ENCODE data around the gene PDE1C. TPM values are rescaled to one million over a fixed set of nuclear protein-coding genes. Genes with fewer than 3 reads are reported as not detected.
"Not testable (repeated sequence)": the region's sequence is repeated elsewhere in the genome, so short reads cannot be mapped to it uniquely, and the experiment has no call there.

The PDE1C gene
- total RNA-seq, 5 donors from 2014 or later (not counting 1 experiment from before 2014, with no cell fraction given): not detected

DNA sequence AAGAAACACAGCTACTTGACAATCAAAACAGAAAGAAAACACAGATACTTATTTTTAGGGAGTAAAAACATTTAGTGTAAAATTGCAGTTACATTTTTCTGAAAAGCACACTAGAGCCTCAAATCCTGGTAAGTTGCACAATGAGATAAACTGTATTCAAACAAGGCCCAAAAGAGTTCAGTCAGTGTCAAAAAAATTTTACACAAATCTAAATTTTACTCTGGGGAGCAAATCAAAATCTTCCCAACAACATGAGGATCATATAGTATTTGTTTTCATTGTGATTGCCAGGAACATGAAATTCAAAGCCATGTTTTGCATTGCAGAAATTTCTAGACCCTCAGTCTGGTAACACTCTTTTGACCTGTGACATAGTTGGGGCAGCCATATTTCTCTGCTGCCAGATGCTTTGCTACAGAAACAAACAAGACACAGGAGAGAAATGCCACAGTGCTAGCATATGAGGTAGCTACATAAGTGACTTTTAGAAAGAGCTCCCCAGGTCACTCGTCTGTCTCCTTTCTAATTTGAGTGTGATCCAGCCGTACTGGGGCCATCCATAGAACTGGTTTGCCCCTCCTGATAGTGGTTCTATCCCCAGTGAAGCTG, 49.6 kb downstream of the PDE1C start:
- Mint-ChIP-seq H3K4me3 (no peak overlapping the region), H3K36me3 (no peaks in the 10 kb centered on the region), H3K27ac (no peak overlapping the region), H3K4me1 (no peaks in the 10 kb centered on the region), H3K9me3 (peaks cover 2 to 28% (median 8%) of the 10 kb centered on the region in 3 donors), H3K27me3 (no peaks in the 10 kb centered on the region)
- Histone ChIP-seq H3K4me1 (ENCODE audit: control insufficient read depth in 1 of 2, extremely low read depth in 1 of 2, insufficient read depth in 2 of 2, low read length in 2 of 2) (no peaks in the 10 kb centered on the region), H3K27ac (ENCODE audit: low read length) (no peak overlapping the region), H3K36me3 (ENCODE audit: control insufficient read depth in 2 of 2, extremely low read depth in 1 of 2, insufficient read depth in 1 of 2, low read length in 1 of 2) (no peaks in the 10 kb centered on the region), H3K9me3 (no peaks in the 10 kb centered on the region), H3K4me3 (ENCODE audit: control insufficient read depth in 1 of 2, extremely low read depth in 1 of 2, low read length in 1 of 2) (no peak overlapping the region), H3K27me3 (replicated peaks in 1 of 2; ENCODE audit: control insufficient read depth in 2 of 2, extremely low read depth in 1 of 2, insufficient read depth in 2 of 2, low read length in 1 of 2) (no peaks in the 10 kb centered on the region)
- CTCF ChIA-PET: no interaction called here
- DNase-seq (no peak), ATAC-seq (replicated peaks in 1 of 4) (no peak)
- POLR2A ChIA-PET: no interaction called here
- 86% methylated on average over 2 of the region's 2 CpGs for WGBS (ENCODE audit: insufficient coverage)

DNA sequence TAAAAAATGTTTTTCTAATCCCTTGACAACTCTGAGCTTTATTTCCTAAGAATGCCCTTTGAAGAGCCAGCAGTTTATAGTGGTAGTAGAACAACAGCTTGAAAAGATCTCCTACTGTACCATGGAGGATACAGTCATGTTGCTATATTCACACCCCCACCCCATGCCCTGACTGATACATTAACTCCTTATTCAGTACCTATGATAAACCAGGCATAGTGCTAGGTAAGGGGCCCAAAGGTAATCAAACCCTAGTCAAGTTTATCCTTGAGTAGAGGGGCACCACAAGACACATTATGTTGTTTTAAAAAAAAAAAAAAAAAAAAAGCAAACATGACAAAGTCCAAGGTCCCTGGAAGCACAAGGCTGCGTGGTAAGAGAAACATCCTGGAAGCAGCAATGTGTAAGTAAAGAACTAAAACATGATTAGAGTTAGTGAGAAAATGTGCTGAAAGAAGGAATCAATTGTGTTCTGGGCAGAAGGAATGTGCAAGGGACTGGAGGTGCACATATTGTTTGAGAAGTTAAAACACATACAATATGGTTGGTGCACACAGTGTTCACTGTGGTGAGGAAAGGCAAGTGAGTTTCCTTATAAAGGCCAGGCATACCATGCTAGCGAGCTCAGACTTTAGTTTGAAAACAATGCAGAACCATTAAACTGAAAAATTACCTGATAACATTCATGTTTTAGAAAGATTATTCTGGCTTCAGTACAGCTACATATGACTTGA, 51.2 kb downstream of the PDE1C start:
- ATAC-seq (replicated peaks in 1 of 4): no peak
- Histone ChIP-seq H3K4me1 (ENCODE audit: control insufficient read depth in 1 of 2, extremely low read depth in 1 of 2, insufficient read depth in 2 of 2, low read length in 2 of 2) (no peaks in the 10 kb centered on the region), H3K27me3 (replicated peaks in 1 of 2; ENCODE audit: control insufficient read depth in 2 of 2, extremely low read depth in 1 of 2, insufficient read depth in 2 of 2, low read length in 1 of 2) (no peaks in the 10 kb centered on the region), H3K27ac (ENCODE audit: low read length) (no peak overlapping the region), H3K9me3 (no peaks in the 10 kb centered on the region), H3K4me3 (ENCODE audit: control insufficient read depth in 1 of 2, extremely low read depth in 1 of 2, low read length in 1 of 2) (no peak overlapping the region), H3K36me3 (ENCODE audit: control insufficient read depth in 2 of 2, extremely low read depth in 1 of 2, insufficient read depth in 1 of 2, low read length in 1 of 2) (no peaks in the 10 kb centered on the region)
- no peak overlapping the region for H3K27ac Mint-ChIP-seq
- CTCF ChIA-PET: no interaction called here
- peaks cover 4 to 26% (median 5%) of the 10 kb centered on the region in 3 donors for H3K9me3 Mint-ChIP-seq
- no peaks in the 10 kb centered on the region for H3K36me3 Mint-ChIP-seq
- no peaks in the 10 kb centered on the region for H3K27me3 Mint-ChIP-seq
- no peaks in the 10 kb centered on the region for H3K4me1 Mint-ChIP-seq
- H3K4me3 Mint-ChIP-seq: no peak overlapping the region
- POLR2A ChIA-PET: no interaction called here
- 63% methylated on average over 1 of the region's 2 CpGs for WGBS (ENCODE audit: insufficient coverage)
- no peak for DNase-seq

DNA sequence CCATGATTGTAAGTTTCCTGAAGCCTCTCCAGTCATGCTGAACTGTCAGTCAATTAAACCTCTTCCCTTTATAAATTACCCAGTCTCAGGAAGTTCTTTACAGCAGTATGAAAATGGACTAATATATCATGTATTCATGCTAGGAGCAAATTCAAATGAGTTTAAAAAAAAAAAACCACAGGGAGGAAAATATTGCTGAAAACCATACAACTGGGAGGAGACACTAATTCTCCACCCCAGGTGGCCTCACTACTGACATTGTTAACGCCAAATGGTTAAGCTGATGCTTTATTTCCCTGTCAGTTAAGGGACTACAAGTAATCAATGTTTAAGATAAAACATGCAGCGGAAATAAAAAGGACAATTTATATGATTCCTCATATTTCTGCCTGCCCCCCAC, 55.1 kb downstream of the PDE1C start:
- H3K9me3 Mint-ChIP-seq: peaks cover 7 to 21% (median 16%) of the 10 kb centered on the region in 3 donors
- no CpG with 5 or more reads among the region's 2 CpGs for WGBS (ENCODE audit: insufficient coverage)
- no peak overlapping the region for H3K4me3 ChIP-seq (ENCODE audit: control insufficient read depth in 1 of 2, extremely low read depth in 1 of 2, low read length in 1 of 2)
- no peak overlapping the region for H3K27ac ChIP-seq (ENCODE audit: low read length)
- no peaks in the 10 kb centered on the region for H3K4me1 ChIP-seq (ENCODE audit: control insufficient read depth in 1 of 2, extremely low read depth in 1 of 2, insufficient read depth in 2 of 2, low read length in 2 of 2)
- no peaks in the 10 kb centered on the region for H3K9me3 ChIP-seq
- H3K4me3 Mint-ChIP-seq: no peak overlapping the region
- H3K36me3 ChIP-seq (ENCODE audit: control insufficient read depth in 2 of 2, extremely low read depth in 1 of 2, insufficient read depth in 1 of 2, low read length in 1 of 2): no peaks in the 10 kb centered on the region
- ChIA-PET CTCF (no interaction called here), POLR2A (interaction anchor here in 1 of 2 donors (0.7 kb wide), 1 partner anchor 97 kb away, joined by 3 read pairs; no protein-coding TSS in a partner anchor)
- H3K27ac Mint-ChIP-seq: no peak overlapping the region
- no peaks in the 10 kb centered on the region for H3K27me3 Mint-ChIP-seq
- H3K27me3 ChIP-seq (replicated peaks in 1 of 2; ENCODE audit: control insufficient read depth in 2 of 2, extremely low read depth in 1 of 2, insufficient read depth in 2 of 2, low read length in 1 of 2): no peaks in the 10 kb centered on the region
- DNase-seq (no peak), ATAC-seq (replicated peaks in 1 of 4) (no peak)
- no peaks in the 10 kb centered on the region for H3K4me1 Mint-ChIP-seq
- H3K36me3 Mint-ChIP-seq: no peaks in the 10 kb centered on the region

DNA sequence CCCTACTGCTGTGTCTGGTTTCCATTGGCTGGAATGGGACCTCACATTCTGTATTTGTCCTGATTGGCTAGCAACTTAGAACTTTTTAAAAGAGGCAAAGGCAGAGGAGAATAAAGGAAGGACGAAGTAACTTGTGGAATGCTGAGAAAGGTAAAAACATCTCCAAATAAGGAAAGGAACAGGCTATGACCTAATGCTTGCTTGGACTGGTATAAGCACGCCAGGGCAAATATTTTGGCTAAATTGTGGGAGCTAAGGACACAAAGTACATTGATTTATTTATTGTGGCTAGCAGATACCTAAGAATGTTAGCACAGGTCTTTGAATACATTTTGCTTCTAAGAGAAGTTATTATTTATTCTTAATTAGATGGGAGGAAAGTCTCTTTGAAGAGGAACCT, 56.7 kb downstream of the PDE1C start:
- H3K9me3 ChIP-seq; H3K36me3 ChIP-seq (ENCODE audit: control insufficient read depth in 2 of 2, extremely low read depth in 1 of 2, insufficient read depth in 1 of 2, low read length in 1 of 2); H3K27ac ChIP-seq (ENCODE audit: low read length); DNase-seq; H3K4me1 Mint-ChIP-seq; H3K4me3 Mint-ChIP-seq; H3K27me3 ChIP-seq (replicated peaks in 1 of 2; ENCODE audit: control insufficient read depth in 2 of 2, extremely low read depth in 1 of 2, insufficient read depth in 2 of 2, low read length in 1 of 2); H3K4me3 ChIP-seq (ENCODE audit: control insufficient read depth in 1 of 2, extremely low read depth in 1 of 2, low read length in 1 of 2); H3K27ac Mint-ChIP-seq; POLR2A ChIA-PET; H3K4me1 ChIP-seq (ENCODE audit: control insufficient read depth in 1 of 2, extremely low read depth in 1 of 2, insufficient read depth in 2 of 2, low read length in 2 of 2); ATAC-seq (replicated peaks in 1 of 4); H3K27me3 Mint-ChIP-seq; H3K36me3 Mint-ChIP-seq: not testable (repeated sequence)
- peaks cover 9 to 21% (median 18%) of the 10 kb centered on the region in 3 donors for H3K9me3 Mint-ChIP-seq
- WGBS (ENCODE audit: insufficient coverage): no CpG with 5 or more reads among the region's 2 CpGs
- CTCF ChIA-PET: interaction anchor here in 1 of 2 donors (0.6 kb wide), 1 partner anchor 9 kb away, joined by 4 read pairs; no protein-coding TSS in a partner anchor

DNA sequence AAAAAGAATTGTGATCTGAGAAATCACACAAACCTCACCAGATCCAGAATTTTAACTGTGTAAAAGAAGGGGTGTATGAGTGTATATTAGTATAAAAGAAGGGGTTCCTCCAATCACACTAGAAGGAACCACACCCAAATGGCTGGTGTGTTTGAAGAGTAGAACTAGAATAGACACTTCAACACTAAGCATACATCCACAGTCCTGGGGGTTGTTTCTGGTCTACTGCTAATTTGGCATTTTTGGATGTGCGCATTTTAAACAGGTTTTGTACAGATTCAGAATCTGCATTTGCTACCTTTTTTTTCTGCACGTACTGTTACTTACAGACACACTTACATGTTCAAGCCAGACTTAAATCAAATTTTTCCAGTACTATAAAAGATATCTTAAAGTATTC, 64.6 kb downstream of the PDE1C start:
- no peaks in the 10 kb centered on the region for H3K4me1 Mint-ChIP-seq
- ATAC-seq (replicated peaks in 1 of 4) (no peak), DNase-seq (no peak)
- H3K36me3 ChIP-seq (ENCODE audit: control insufficient read depth in 2 of 2, extremely low read depth in 1 of 2, insufficient read depth in 1 of 2, low read length in 1 of 2): no peaks in the 10 kb centered on the region
- H3K27ac Mint-ChIP-seq: no peak overlapping the region
- WGBS (ENCODE audit: insufficient coverage): no CpG with 5 or more reads among the region's 2 CpGs
- ChIA-PET POLR2A (no interaction called here), CTCF (no interaction called here)
- no peaks in the 10 kb centered on the region for H3K4me1 ChIP-seq (ENCODE audit: control insufficient read depth in 1 of 2, extremely low read depth in 1 of 2, insufficient read depth in 2 of 2, low read length in 2 of 2)
- H3K27ac ChIP-seq (ENCODE audit: low read length): no peak overlapping the region
- no peaks in the 10 kb centered on the region for H3K27me3 Mint-ChIP-seq
- no peaks in the 10 kb centered on the region for H3K27me3 ChIP-seq (replicated peaks in 1 of 2; ENCODE audit: control insufficient read depth in 2 of 2, extremely low read depth in 1 of 2, insufficient read depth in 2 of 2, low read length in 1 of 2)
- no peaks in the 10 kb centered on the region for H3K36me3 Mint-ChIP-seq
- peaks cover 12 to 18% (median 14%) of the 10 kb centered on the region in 3 donors for H3K9me3 Mint-ChIP-seq
- no peak overlapping the region for H3K4me3 Mint-ChIP-seq
- H3K9me3 ChIP-seq: no peaks in the 10 kb centered on the region
- H3K4me3 ChIP-seq (ENCODE audit: control insufficient read depth in 1 of 2, extremely low read depth in 1 of 2, low read length in 1 of 2): no peak overlapping the region

DNA sequence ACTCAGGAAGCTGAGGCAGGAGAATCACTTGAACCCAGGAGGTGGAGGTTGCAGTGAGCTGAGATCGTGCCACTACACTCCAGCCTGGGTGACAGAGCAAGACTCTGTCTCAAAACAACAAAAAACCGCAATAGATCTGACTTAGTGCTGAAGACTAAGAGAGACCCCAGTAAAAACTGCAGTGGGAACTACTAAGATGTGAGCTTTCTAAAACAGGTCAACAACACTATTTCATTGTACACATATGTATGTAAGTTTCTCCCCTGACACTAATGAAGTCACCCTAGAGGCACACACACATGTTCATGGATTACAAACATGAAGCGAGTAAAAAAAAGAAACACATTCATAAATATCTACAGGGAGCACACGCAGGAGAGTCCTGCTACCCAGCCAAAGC, 68.3 kb downstream of the PDE1C start:
- H3K36me3 Mint-ChIP-seq: no peaks in the 10 kb centered on the region
- H3K27me3 ChIP-seq (replicated peaks in 1 of 2; ENCODE audit: control insufficient read depth in 2 of 2, extremely low read depth in 1 of 2, insufficient read depth in 2 of 2, low read length in 1 of 2): no peaks in the 10 kb centered on the region
- H3K27ac ChIP-seq (ENCODE audit: low read length): no peak overlapping the region
- H3K27ac Mint-ChIP-seq: no peak overlapping the region
- POLR2A ChIA-PET: no interaction called here
- ATAC-seq (replicated peaks in 1 of 4): no peak
- no peaks in the 10 kb centered on the region for H3K9me3 ChIP-seq
- CTCF ChIA-PET: no interaction called here
- no peaks in the 10 kb centered on the region for H3K4me1 ChIP-seq (ENCODE audit: control insufficient read depth in 1 of 2, extremely low read depth in 1 of 2, insufficient read depth in 2 of 2, low read length in 2 of 2)
- DNase-seq: no peak
- H3K4me3 Mint-ChIP-seq: no peak overlapping the region
- no peaks in the 10 kb centered on the region for H3K36me3 ChIP-seq (ENCODE audit: control insufficient read depth in 2 of 2, extremely low read depth in 1 of 2, insufficient read depth in 1 of 2, low read length in 1 of 2)
- no peaks in the 10 kb centered on the region for H3K27me3 Mint-ChIP-seq
- WGBS (ENCODE audit: insufficient coverage): 71% methylated on average over 1 of the region's 4 CpGs
- H3K9me3 Mint-ChIP-seq: peaks cover 10 to 17% (median 14%) of the 10 kb centered on the region in 3 donors
- no peaks in the 10 kb centered on the region for H3K4me1 Mint-ChIP-seq
- no peak overlapping the region for H3K4me3 ChIP-seq (ENCODE audit: control insufficient read depth in 1 of 2, extremely low read depth in 1 of 2, low read length in 1 of 2)
